C1 segment of cervical spinal cord (tissue), 14 donors: ENCODE data around the gene MAPRE2.

Experiments used
- DNase-seq, 14 donors: peaks; one replicate each; lab custom pipeline; 2025; lab: John Stamatoyannopoulos, UW

MAPRE2 gene

DNA sequence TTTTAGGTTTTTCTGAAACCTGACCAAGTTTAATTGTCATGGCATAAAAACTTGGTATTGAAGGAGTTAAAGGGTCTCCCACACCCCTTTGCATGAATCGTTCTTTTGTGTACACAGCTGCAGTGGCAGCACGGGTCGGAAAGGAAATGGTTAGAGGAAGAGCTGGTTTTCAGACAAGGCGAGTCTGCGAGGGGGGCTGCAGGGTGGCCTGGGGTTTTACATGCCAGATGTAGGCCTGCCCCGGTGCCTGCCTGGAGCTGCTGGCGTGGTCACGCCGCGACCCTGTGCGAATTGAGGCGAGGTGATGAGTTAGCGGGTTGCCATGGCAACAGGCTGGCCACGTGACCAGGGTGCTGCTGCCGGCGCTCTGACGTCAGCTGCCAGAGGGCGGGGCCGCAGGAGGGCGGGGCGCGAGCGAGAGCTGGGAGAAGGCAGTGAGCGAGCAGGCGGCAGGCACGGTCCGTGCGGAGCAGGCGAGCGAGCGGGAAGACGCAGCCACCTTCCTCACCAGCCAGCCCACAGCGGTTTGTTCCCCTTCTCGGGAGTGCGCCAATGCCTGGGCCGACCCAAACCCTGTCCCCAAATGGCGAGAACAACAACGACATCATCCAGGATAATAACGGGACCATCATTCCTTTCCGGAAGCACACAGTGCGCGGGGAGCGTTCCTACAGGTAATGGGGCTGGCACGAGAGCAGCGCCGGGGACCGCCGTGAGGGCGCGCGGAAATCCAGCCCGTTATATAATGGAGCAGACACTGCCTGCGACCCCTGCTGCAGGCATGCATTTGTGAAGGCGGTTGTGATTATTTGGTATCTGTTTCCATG, at the start of gene MAPRE2:
Gene MAPRE2, plus strand, starts transcription at position 426 of the 827 bp plus-strand sequence. Its CDS starts 127 bp downstream, at position 553.
- peak; percentile 79 to 97 (median 93) for DNase-seq

DNA sequence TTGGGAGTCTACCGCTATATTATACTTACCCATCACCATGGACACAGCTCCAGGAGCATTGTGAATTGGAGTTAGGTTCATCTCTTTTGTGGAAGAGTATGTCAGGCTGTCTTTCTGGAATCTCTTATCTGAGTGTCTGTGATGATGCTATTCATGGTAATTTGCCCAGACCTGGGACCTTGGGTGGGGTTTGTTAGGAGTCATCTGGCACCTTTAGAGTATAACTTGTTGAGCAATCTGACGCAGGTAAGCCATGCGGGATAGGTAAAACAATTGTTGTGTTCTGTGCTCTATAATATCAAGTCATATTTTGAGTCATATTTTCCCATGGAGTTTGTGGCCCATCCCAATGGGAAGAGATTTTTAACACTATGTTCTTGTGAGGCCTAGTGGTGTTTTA, 49.7 kb upstream of the MAPRE2 start:
- DNase-seq, result no peak

DNA sequence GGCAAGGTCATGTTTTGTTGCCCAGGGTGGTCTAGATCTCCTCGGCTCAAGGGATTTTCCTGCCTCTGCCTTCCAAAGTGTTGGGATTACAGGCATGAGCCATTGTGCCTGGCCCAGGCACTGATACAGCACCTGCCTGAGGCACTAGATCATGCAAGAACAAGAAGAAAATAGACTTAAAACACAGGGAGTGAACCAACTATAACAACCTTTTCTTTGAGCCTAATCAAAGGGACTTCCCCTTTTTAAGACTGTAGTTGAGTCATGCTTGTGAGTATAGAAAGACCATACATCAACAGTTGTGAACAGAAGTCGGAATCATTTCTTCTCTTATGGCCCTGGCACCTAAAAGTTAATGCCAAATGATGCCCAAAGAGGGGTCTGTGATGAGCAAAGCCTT, 47.9 kb upstream of the MAPRE2 start:
- no peak for DNase-seq

DNA sequence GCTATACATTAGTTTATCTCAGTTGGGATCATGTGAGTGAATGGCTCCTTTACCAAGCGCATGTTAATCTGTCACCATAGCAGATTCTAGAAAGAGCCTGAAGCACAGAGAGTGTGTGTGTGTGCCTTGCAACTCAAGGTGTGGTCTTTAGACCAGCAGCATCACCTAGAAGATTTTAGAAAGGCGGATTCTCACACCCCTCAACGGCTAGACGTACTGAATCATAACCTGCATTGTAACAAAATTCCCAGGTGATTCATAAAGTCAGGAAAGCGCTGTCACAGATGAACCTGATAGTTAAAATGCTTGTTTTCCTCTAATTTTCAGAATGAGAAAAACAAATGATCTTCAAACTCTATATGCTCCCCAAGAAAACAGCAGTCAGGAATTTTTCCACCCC, 45.5 kb upstream of the MAPRE2 start:
- no peak for DNase-seq

DNA sequence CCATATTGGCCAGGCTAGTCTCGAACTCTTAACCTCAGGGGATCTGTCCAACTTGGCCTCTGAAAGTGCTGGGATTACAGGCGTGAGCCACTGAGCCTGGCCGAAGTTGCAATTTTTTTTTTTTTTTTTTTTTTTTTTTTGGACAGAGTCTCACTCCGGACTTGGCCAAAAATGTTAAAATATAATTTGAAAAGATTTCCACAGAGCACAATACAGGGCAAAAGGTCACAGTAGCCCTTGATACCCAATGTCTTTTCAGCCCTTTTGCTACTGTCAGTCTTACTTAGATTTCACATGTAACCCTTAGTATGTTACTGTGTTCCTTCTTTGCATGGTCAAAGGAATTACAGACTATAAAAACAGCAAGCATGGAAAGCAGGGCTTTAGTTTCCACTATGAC, 42.6 kb upstream of the MAPRE2 start:
- DNase-seq, result no peak

DNA sequence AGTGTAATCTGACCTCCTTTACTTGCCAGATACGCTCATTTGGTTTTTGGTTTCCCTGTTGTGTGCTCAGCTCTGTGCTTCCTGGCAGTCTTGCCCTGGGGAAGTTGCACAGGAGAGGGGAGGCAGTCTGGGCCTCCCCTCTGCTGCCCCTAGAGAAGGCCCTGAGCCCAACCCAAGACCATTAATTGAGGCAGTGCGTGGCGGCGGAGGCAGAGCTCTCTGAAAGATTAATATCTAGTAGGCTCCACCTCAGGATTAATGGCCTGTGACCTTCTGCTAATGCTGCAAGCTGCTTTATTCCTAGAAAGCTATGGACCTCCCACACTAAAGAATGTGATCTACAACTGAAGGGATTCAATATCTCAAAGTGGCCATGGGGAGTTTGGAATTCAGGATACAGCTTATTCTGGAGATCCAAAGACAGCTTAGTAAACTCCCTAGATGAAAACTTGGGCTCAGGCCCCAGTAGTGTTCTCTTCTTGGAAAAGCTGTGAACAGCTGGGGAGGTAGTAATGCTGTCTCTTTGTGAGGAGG, 41.4 kb upstream of the MAPRE2 start:
- peak in 1 of 14 donors; percentile 25 for DNase-seq

DNA sequence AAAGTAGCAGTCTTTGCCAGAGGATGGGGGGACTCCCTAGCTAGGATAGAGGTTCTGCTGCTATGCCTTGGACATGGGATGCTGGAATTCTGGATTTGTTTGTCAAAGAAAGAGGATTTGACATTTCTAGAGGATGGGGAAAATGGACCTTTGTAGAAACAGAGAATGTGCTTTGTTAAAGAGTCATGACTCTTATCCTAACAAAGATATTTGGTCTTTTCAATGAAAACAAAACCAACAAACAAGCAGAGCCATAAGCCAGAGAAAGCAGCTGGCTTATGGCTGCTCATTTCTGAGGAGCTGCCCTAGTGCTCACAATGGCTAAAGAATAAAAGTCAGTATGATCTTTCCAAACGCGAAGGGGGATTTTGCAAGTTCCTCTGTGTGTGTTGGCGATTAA, 40.8 kb upstream of the MAPRE2 start:
- peak in 1 of 14 donors; percentile 52 for DNase-seq

DNA sequence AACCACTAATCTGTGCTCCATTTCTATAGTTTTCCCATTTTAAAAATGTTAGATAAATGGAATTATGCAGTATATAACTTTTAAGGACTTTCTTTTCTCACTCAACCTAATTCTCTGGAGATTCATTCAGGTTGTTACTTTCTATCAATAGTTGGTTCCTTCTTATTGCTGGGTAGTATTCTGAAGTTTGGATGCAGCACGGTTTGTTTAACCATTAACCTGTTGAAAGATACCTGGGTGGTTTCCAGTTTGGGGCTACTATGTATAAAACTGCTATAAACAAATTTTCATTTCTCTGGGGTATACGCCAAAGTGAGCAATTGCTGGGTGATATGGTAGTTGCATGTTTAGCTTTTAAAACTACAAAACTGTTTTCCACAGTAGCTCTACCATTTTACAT, 39.1 kb upstream of the MAPRE2 start:
- no peak for DNase-seq

DNA sequence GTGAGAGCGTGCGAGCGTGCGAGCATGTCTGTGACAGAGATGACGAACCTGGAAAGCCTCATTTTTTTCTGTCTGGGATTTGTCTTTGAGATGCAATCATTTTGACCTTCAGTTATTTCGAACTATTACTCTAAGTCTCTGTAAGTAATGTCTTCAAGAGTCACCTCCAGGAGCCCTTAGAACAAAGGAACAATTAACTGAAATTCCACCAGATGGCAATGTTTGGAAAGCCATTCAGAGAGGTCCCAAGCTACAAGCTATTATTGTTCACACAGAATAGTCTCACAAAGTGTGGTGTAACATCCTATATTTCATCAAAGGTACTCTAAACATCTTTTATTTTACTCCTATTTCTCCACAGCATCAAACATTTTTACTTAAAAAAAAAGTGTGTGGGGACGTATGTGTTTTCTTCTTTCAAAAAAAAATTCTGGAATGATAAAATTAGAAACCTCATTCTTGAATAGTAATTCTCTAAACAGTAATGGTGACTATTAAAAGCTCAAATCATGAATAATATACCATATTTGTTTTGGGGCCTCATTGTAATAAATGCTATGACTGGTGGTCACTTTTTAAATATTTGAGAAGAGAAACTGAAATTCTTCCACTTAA, 35.1 kb upstream of the MAPRE2 start:
- peak in 1 of 14 donors; percentile 14 for DNase-seq

DNA sequence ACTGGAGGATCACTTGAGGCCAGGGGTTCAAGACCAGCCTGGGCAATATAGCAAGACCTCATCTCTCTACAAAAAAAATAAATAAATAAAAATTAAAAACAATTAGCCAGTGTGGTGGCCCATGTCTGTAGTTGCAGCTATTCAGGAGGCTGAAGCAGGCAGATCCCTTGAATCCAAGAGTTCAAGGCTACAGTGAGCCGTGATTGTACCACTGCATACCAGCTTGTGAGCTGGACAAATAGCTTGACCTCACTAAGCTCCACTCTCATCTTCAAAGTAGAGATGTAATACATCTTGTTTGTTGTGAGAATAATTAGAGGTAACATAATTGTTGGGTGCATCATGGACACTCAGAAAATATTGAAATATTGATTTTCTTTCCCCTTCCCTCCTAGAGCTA, 31.1 kb upstream of the MAPRE2 start:
- DNase-seq, result no peak

DNA sequence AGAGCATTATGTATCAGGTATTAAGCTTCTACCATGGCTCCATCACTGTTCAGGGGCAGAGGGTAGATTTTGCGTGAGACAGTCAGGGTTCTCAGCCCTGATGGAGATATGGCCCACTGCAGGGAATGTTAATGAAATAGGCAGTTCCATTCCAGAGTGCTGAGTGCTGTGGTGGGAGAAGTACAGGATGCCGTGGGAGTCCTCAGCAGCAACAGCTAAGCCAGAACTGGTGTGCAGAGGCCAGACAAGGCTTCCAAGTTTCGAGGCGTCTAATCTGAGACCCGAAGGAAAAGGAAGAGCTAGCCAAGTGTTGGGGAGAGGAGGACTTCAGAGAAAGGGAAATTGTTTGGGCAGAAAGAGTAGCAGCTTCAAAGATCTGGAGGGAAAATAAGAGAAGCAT, 30.2 kb upstream of the MAPRE2 start:
- DNase-seq, result no peak

DNA sequence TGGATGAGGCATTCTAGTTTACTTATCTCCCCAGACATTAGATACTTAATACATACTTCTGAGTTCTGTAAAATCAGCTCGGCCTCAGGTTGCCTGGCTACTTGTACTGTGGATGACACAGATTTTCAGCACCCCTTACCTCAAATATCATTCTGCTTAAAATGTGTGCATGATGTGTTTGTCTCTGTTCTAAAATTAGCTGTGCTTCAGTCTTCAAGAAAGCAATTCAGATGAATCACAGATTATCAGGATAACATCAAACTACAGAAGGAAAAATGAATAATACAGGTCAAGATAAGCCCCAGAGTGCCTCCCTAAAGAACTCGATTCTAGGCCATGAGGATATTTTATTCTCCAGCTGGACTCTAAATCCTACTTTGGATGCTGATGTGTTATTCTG, 21.3 kb upstream of the MAPRE2 start:
- no peak for DNase-seq

DNA sequence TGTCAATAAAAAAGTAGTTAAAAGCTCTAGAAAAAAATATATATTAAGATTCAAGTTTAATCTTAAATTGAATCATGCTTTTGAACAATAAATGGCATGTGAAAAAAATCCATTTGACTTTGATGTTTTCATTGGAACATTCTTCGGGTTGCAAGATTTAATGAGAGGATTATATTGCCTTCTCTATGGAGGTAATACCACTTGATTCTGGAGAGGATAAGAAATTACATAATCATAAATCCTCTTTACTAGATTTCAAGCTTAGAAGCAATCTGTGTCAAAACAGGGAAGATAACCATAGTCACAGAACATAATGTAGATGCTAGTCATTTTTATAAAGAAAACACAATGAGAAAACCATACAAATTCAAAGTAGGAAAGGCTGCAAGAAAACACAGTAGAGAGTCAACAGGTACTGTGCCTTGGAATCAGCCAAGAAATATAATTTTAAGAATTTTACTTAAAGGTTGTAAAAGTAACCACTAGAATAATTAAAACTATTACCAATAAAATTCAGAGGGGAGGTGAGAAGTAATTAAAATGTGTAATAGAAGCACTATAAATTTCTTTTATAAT, 18.7 kb upstream of the MAPRE2 start:
- DNase-seq, result no peak

DNA sequence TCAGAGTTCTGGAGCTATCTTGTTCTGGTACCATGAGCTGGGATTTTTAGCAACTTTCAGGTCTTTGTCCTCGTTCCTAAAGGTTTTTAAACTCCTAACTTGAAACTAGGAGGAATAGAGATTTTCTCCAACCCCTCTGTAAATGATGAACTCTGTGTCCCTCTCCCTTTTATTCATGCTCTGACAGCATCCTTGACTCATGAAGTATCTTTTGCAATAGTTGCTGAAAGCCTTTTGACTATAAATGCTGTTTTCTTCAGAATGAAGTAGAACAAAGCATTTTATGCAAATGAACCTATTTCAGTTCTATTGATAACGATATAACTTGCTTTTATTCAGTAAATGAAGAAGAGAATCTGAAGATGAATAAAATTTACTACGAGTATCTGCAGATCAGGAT, 17.0 kb upstream of the MAPRE2 start:
- DNase-seq, result no peak

DNA sequence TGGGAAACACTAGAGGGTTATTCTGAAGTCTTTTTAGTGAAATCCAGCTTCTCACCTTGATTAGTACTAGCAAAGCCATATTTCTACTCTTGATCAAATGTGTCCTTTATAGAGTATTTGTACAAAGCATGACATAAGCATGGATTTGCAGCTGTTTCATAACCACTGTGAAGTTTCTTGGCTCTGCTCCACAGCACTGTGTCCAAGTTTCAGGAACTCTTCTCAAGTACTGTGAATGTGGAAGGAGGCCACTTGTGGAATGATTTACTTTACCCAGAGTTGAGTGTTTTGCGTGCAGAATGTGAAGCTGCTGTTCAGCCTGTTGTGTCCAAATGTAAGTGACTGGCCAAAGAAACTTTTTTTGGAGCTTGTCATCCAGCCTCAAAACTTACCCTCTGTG, 16.2 kb upstream of the MAPRE2 start:
- no peak for DNase-seq

DNA sequence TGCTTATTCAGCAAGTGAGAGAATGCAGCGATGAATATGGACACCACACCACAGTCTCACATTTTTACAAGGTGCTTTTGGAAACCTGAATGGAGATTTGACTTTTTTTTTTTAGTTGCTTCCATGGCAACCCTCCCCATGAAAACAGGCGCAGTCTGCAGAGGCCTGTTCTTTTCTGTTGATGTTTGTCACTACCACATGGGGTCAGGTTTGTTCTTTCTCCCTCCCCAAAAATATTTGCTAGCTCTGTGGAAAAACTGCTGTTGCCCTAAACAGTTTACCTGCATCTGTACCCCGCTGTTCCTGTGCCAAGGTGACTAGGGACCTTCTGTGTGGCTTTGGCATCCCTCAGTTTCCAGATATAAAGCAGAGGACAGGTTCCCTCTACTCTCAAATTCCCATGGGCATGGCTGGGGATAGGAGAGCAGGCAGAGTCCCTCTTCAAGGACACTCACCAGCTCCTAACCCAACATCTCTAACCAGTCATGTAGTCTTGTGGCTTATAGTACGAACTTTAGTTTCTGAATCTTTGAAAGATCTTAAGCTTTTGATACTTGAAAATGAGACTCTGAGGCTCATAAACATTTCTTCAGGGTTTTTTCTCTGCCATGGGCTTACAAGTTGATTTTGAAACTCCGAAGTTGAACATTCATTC, 14.7 kb upstream of the MAPRE2 start:
- peak in 1 of 14 donors; percentile 55 for DNase-seq

DNA sequence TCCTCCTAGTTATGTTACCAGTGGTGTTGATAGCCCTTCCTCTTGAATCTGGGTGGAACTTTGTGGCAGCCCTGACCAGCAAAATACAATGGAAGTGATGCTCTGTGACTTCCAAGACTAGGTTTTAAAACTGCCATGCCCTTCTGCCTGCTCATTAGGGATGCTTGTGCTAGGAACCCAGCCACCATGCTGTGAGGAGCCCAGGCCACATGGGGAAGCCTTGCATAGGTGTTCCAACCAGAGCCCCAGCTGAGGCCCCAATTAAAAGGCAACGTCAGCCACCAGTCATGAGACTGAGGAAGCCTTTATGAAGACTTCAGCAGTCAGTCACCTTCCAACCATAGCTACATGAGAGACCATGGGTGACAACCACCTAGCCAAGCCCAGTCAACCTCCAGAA, 14.0 kb upstream of the MAPRE2 start:
- no peak for DNase-seq

DNA sequence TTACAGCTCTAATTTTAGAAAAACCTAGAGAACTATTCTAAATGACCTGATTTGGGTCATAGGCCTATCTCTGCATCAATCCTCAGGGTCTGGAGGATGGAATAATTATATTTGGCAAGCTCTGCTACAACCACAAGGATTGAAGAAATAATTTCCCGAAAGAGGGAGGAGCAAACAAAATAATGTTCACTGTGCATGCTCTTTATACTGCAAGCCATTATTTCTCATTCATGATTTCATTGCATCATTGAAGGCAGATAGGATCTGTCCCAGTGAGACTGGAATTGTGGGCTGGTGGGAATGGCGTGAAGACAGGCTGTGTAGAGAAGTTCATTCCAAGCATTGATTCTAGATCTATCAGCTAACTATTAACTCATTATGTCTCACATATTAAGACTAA, 12.7 kb upstream of the MAPRE2 start:
- DNase-seq, result no peak

DNA sequence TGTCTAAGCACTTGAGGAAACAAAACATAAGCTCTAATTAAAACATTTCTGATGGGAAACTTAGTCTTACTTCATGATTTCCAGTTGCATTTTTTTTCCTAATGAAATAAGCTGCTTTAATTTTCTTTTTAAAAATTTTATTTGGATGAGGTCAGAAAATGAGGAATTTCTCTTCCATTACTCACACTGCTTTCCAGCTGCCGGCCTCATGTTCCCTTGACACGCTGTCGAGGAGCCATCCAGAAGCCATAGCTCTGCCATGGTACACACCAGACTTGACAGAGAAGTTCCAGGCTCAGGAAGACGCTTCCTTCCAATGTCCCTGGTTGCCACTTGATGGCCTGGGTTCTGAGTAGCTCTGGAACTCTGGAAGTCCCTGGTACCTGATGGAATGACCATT, 12.1 kb upstream of the MAPRE2 start:
- no peak for DNase-seq

DNA sequence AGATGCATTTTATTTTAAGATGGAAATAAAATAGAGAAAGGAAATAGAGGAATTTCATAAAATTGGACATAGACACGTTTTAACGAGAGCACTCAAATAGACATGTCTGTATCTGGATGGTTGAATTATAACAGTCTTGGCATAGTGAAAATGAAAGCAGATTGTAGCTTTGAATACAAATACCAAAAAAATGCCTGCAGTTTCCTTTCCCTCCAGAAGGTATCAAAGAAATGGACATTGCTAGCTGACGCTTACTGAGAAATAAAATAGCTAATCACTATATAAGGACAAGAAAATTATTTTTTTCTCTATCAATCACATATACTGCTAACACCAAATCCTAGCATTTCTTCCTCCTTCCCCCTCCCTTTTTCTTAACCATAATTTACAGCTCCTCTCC, 11.4 kb upstream of the MAPRE2 start:
- DNase-seq, result no peak

DNA sequence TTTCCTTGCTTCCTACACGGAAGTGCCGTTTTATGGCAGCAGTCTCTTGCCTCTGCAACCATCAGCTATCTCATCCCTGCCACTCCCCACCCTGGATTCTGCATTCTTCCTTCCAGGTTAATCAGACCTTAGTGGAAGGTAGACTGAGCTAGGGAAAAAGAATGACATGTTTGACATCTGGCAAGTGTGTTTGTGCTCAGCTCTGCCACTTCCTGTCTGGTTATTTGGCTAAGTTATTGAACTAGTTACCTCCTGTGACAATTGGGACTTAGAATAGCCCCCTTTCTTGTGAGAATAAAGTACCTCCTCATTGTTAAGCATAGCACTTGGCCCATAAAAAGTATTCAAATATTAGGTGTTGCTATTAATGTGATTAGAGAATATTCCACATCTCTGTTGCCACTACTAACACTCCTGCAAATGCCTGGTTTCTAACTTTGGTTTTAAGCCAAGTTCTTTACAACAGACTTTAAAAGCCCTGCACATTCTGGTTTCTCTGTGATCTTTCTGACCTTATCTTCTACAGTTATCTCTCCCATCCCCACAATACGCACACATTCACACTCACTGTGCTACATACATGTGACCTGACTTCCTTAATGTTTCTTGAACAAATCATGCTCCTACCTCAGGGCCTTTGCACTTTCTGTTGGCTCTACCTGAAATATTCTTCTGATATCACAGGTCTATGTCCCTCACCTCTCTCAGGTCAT, 10.8 kb upstream of the MAPRE2 start:
- no peak for DNase-seq

DNA sequence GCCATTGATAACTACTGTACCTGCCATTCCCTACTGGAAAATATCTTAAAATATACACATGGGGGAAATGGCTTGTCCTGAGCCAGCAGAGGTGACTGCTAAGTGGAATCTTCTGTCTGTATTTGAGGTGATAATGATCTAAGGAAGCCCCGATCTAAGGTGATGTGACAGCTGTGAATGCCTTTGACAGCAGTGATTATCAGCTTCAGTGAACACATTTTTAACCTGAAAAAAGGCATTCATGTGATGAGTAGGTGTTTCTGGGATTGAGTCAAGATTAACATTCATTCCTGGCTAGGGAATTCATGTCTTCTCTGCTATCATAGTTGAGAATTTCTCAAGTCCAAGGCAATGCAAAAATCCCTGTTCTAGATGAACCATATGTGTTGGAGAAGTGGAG, 9.1 kb upstream of the MAPRE2 start:
- no peak for DNase-seq
